Esophagus squamous epithelium (tissue), 4 donors: ENCODE measurements around the gene FZD2.
"Not testable (repeated sequence)": the region's sequence is repeated elsewhere in the genome, so short reads cannot be mapped to it uniquely, and the experiment has no call there.

Experiments
- POLR2A ChIP-seq, 4 donors: fragments of 450-650 bp; IDR thresholded peaks; one replicate each; pipeline ENCODE4 v1.6.1; 2017; ENCODE audit warnings: antibody characterized with exemption in 4 of 4, mild to moderate bottlenecking in 4 of 4, moderate library complexity in 3 of 4
- TF ChIP-seq, protein P1 (sequence below), 6 experiments: fragments of 450-650 bp in 4 of 6; fragments of 200-600 bp in 2 of 6; sonication (generic) in 2 of 6; IDR thresholded peaks; one replicate each; pipeline ENCODE4 v1.5.1; 2016 to 2019; ENCODE audit warnings: antibody characterized with exemption in 6 of 6, mild to moderate bottlenecking in 4 of 6, moderate library complexity in 4 of 6

- TF ChIP-seq, protein P1, sequence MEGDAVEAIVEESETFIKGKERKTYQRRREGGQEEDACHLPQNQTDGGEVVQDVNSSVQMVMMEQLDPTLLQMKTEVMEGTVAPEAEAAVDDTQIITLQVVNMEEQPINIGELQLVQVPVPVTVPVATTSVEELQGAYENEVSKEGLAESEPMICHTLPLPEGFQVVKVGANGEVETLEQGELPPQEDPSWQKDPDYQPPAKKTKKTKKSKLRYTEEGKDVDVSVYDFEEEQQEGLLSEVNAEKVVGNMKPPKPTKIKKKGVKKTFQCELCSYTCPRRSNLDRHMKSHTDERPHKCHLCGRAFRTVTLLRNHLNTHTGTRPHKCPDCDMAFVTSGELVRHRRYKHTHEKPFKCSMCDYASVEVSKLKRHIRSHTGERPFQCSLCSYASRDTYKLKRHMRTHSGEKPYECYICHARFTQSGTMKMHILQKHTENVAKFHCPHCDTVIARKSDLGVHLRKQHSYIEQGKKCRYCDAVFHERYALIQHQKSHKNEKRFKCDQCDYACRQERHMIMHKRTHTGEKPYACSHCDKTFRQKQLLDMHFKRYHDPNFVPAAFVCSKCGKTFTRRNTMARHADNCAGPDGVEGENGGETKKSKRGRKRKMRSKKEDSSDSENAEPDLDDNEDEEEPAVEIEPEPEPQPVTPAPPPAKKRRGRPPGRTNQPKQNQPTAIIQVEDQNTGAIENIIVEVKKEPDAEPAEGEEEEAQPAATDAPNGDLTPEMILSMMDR (IDR thresholded peaks at IDR 0.05) = not testable (repeated sequence)
- TF ChIP-seq POLR2A (IDR thresholded peaks at IDR 0.05) = not testable (repeated sequence)
Observed at GRCh38 chr17:44590072-44590462, 32.8 kb downstream of the FZD2 start.
